Measurements from ENCODE around the gene KIF21A.
"Not testable (repeated sequence)": the region's sequence is repeated elsewhere in the genome, so short reads cannot be mapped to it uniquely, and the experiment has no call there.

The KIF21A gene

DNA sequence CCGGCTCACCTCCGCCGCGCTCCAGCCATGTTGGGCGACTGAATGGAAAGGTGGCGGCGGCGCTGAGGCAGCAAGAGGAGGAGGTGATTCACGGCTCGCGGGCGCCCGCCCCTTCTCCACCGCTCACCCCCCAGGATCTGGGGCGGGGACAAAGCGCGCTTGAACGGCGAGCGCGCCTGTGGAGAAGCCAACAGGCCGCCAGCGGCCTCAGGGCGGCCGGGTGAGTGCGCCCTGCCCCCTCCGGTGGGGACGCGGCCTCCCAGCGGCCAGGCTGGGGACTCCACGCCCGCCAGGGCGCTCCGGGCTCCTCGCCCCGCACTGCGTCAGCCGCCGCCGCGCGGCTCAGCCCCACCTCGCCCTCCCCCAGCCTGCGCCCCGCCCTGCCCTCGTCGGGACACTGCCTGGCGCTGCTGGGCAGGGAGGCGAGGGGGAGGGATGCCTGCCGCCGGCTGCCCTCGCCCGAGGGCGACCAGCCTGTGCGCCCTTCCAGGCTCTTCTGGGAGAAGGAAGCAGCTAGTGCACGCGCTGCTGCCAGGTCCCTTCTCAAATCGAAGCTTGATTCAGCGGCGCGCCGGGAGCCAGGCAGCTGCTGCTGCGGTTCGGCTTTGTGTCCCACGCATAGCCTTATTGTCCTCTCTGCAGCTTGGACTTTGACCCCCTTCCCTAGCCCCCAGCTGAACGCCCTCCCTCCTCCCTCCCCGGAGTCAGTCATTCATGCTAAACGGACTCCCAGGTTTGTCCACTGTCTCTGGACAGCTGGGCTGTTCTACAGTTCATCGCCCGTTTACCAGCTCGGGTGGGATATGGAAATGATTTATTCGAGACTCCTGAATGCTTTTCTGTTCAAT is at the start of gene KIF21A:
Gene KIF21A (minus strand): TSS at position 40 of the 848 bp plus-strand sequence. CDS start 150 bp downstream, outside the sequence.
- peak; percentile 90 for DNase-seq

DNA sequence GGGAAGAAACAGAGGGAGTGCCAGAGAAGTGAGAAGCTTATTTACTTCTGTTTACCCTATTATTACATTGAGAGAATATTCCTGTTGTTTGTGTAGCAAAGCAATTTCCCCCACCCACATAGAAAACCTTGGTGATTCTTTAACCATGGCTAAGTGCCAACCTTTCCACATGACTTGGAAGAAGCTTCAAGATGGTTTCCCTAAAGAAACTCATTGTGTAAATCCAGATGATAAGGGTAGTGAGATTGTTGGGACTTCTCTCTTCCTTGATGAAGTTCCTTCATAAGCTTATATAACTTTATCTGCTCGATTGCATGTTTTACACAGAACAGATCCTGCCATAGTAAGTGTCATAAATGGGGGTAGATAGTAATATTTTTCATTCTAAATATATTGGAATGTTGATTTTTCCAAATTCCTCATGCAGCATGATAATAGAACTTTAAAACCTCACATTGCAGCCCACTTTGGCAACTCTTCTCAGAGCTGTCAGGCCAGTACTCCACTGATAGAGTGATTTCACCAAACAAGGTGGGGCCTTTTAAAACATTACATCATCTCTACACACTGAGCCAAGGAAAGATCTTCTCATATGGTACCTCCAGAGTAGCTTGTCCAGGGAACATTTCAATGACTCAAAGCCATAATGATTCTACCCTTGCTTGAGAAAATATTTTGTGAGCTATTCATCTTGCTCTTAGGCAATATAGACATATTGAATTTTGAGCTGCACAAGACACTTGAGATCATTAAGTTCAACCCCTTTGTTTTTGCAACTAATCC is 47.8 kb upstream of the KIF21A start:
- no peak for DNase-seq

DNA sequence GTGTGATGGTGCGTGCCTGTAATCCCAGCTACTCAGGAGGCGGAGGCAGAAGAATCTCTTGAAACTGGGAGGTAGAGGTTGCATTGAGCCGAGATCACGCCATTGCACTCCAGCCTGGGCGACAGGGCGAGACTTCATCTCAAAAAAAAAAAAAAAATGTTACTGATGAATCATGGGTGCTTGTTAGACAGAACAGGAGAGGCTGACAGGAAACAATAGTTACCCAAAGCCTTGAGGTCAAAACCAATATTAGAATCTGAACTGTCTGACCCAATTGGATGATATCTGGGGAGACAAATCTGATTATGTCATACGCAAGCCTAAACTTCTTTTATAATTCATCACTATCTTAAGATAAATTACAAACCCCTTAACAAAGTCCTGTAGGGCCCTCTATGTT is 40.7 kb upstream of the KIF21A start:
- DNase-seq = no peak

DNA sequence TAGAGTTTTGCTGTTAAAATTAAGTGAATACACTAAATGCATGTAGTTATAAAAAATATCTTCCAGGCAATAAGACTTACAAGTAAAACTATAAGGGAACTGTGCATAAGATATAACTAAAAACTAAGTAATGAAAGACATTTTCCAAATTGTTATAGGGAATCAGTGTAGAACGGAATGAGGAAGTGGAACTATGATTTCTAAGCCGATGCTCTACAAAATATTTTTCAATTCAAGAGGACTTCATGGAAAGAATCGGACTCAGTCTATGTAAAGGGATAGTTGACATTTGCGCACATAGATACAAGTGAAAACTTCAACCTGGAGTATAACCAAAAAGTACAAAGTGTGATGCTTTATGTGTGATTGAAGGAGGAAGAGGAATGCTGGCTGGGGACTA is 40.1 kb upstream of the KIF21A start:
- DNase-seq = no peak

DNA sequence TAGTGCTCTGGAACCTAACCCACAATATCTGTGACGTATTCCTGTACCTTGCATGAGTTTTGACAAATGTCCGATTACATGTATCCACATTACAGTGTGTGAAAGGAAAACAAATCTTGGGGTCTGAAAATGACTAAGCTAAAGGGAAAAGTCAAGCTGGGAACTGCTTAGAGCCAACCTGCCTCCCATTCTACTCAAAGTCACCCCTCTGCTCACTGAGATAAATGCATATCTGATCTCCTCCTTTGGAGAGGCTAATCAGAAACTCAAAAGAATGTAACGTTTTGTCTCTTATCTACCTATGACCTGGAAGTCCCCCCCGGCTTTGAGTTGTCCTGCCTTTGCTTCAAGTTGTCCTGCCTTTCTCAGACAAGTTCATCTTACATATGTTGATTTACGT is 34.0 kb upstream of the KIF21A start:
- no peak for DNase-seq

DNA sequence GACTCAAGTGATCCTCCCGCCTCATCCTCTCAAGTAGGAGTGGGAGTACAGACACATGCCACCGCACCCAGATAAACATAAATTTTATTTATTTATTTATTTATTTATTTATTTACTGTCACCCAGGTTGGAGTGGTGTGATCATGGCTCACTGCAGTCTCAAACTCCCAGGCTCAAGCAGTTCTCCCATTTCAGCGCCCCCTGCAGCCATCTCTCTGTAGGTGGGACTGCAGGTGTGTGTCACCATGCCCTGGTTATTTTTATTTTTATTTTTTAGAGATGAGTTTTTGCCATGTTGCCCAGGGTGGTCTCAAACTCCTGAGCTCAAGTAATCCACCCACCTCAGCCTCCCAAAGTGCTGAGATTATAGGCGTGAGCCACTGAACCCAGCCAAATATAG is 33.2 kb upstream of the KIF21A start:
- no peak for DNase-seq

- not testable (repeated sequence) for DNase-seq
These were observed 32.2 kb upstream of the KIF21A start for GRCh38 chr12:39475136-39475535.

DNA sequence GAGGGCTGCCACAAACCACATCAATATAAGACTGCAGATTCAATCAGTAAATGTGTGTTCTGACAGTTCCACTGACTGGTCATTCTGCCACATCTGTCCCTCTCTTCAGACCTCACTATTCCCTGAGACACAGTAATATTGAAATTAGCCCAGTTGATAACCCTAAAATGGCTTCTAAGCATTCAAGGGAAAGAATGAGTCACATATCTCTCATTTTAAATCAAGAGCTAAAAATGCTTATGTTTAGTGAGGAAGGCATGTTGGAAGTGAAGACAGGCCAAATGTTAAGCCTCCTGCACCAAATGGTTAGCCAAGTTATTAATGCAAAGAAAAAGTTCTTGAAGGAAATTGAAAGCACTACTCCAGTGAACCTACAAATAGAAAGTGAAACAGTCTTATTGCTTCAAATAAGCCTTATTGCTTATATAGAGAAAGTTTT is 24.5 kb upstream of the KIF21A start:
- DNase-seq = no peak

GRCh38 chr12:39464976-39465695 is 22.2 kb upstream of the KIF21A start:
- no peak for DNase-seq

DNA sequence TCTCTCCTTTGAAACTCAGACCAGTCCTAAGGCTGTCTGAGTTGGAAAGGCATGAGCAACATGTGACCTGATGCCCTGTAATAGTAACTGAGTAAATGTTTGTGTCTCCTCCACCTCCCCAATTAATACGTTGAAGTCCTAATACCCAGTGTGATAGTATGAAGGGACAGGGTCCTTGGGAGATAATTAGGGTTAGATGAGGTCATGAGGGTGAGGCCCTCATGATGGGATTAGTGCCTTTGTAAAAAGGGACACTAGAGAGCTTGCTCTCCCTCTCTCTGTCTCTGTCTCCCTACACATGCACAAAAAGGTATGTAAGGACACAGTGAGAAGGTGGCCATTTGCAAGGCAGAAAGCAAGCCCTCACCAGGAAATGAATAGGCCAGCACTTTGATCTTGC is 18.1 kb upstream of the KIF21A start:
- DNase-seq = no peak

DNA sequence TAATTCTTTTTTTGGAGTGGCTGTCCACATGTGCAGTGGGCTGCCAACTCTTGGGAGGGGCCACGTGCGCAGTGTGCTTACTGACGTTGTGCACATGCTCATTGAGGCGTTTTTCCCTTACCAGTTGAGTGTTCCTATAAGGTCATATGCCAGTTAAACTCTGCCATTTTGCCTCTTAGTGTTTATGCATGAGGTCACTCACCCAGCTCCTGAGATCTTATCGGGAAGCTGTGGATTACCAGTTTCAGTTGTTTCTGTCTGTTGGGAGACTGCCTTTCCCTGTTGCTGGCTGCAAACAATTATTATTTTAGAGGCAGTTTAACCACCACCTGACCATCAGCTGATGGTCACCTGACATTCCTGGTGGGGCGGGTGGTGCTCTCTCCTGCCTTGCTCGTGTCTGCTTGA is 16.1 kb upstream of the KIF21A start:
- no peak for DNase-seq

DNA sequence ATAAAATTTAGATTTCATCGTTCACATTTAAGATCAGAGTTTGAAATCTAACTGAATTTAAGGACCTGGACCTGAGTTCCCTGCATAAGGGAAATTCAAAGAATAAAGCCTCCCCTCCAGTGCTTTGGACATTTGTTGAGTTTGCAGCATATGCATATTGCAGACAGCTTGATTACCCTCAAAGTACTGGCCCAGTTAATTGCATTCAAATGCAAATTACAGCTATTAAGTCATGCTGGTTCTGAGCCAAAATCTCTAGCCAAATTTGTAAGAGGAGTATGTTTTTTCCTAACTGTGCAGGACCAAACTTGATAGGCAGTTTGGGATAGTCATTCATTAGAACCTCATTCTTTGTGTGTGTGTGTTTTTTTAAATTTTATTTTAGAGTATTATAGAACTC is 9.1 kb upstream of the KIF21A start:
- no peak for DNase-seq

GRCh38 chr12:39448038-39448437 is 5.1 kb upstream of the KIF21A start:
- DNase-seq = no peak

GRCh38 chr12:39443929-39444209 is 949 bp upstream of the KIF21A start:
- no peak for DNase-seq

- DNase-seq = no peak
These were observed 164 bp downstream of the KIF21A start for GRCh38 chr12:39442831-39443080.

DNA sequence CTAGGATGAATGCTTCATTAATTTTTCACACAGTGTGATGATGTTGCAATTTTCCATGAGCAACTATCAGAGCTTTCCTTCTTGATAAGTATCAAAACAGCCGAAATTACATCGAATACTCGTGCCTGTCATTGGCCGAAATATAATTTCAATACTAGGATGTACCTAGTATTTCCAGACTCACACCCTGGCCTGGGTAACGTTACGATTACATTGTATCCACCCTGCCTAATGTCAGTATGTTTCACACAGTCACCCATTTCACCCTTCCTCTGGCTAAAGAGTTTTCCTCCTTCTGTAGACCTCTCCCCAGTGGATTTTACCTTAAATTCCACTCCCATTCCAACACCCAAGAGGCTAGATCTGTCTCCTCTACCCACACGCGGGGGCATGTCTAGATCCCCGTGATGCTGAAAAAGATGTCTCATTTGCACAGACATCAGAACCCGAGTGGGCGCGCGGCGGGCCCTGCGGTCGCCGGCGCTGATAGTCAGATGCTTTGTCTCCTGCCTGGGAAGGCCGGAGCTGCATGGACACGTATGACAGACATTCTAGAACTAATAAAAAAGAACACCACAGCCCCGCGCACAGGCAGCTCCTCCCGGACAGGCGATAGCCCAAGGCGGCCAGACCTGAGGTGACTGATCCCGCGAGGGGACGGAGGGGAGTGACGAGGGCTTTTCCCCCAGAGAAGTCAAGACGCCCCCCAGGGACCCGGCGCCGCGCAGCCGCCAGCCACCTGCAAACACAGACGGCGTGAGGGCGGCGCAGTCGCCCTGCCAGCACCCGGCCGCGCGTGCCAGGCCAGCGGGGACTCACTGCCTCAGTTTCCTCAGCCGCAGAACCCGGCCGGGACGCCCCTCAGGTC is 723 bp downstream of the KIF21A start:
- DNase-seq = peak; percentile 78

- DNase-seq = no peak
These were observed 1.5 kb downstream of the KIF21A start for GRCh38 chr12:39441189-39441962.

- no peak for DNase-seq
These were observed 2.1 kb downstream of the KIF21A start for GRCh38 chr12:39440781-39441180.

GRCh38 chr12:39440101-39440500 is 2.8 kb downstream of the KIF21A start:
- DNase-seq = no peak

DNA sequence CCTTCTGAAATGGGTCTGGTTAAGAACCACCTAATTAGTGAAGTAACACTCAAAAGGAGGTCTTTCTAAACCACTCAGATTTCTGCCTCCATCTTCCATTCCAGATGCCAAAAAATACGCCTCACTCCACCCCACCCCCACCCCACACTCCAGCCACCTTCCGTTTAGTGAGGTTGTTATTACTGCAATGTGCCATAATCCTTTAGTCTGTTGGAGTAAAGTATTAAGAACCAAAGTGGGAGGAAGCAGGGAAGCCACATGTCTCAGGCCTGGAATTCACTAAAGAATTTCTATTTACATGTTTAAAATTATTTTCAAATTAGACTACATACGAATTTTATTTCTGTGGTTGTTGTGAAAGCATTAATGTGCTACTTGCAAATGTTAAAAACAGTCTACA is 7.4 kb downstream of the KIF21A start:
- no peak for DNase-seq

GRCh38 chr12:39431797-39432196 is 11.1 kb downstream of the KIF21A start:
- DNase-seq = no peak

All from activated CD8-positive, alpha-beta memory T cell treated with anti-CD3 and anti-CD28 coated beads, Interleukin-2, amount 50 U/mL, for 48 hours (primary cell).